ENCODE measurements around the gene MSRB1. TPM values are rescaled to one million over a fixed set of nuclear protein-coding genes. Genes with fewer than 3 reads are reported as not detected.

MSRB1 gene
- total and polyA plus RNA-seq, 2 of the 8 experiments (the other 6 are each of a cell fraction or from before 2014, with no cell fraction given), result 28.2 to 51.4 TPM

DNA sequence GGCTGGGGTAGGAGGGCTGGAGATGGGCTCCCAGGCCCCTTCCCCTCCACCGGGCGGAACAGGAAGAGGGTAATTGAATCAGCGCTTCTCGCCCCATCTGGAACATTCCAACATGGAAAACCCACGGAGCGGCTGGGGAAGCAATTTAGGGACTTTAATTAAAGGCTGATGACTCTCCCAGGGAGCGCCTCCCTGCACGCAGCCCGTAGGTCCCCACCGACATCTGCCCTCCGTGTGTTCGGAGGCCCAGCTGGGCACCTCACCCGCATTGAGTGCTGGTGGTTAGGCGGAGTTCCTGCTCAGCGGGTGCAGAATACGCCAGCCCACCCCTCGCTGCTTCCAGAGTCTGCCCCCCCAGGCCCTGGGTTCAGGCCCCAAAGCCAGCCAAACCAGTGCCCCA is 34.8 kb downstream of the MSRB1 start:
- Histone ChIP-seq H2BK15ac (ENCODE audit: low read length) (0 out of 2 replicates have a peak overlapping the region, but pooled peaks have one; percentile 61), H3K18ac (ENCODE audit: extremely low read depth, low read length) (no peak overlapping the region; the same call in none of the 2 replicates), H4K20me1 (replicated peaks in 1 of 2; ENCODE audit: control insufficient read depth in 1 of 2, insufficient read depth in 2 of 2, low read length in 2 of 2) (no peaks in the 10 kb centered on the region), H3K4ac (replicated peaks; ENCODE audit: insufficient read length, low read depth, low read length) (no peak overlapping the region), H2BK120ac (replicated peaks; ENCODE audit: low read depth, low read length) (peak overlapping the region; percentile 21), H3K27ac (ENCODE audit: low read depth, low read length) (no peak overlapping the region), H4K5ac (ENCODE audit: insufficient read length, low read depth, low read length) (no peak overlapping the region), H3K4me3 (ENCODE audit: extremely low read depth in 1 of 4, insufficient read depth in 2 of 4, low read depth in 3 of 4, low read length in 4 of 4) (no peak overlapping the region), H3K79me1 (ENCODE audit: low read depth, low read length) (no peaks in the 10 kb centered on the region), H2BK5ac (ENCODE audit: low read depth, low read length) (peak overlapping the region; percentile 35; the same call in 1 of the 2 replicates), H4K8ac (ENCODE audit: extremely low read depth, insufficient read depth, low read length) (peak overlapping the region; percentile 65; the same call in 1 of the 2 replicates), H3K23ac (ENCODE audit: insufficient read length) (no peak overlapping the region), H3K4me1 (replicated peaks in 1 of 4; ENCODE audit: control insufficient read depth in 3 of 4, insufficient read depth in 4 of 4, low read length in 3 of 4) (peaks cover 0 to 17% (median 3%) of the 10 kb centered on the region in 4 experiments; a peak in 3 of 7 replicates), H3K27me3 (replicated peaks in 1 of 4; ENCODE audit: control insufficient read depth in 3 of 4, extremely low read depth in 1 of 4, insufficient read depth in 3 of 4, low read length in 3 of 4) (peaks cover 0 to 2% (median 0%) of the 10 kb centered on the region in 4 experiments; a peak in 3 of 7 replicates), H3K36me3 (ENCODE audit: control insufficient read depth in 2 of 4, insufficient read depth in 4 of 4, low read length in 3 of 4) (no peaks in the 10 kb centered on the region), H3K14ac (ENCODE audit: insufficient read length) (no peak overlapping the region), H2AFZ (ENCODE audit: low read length) (peak overlapping the region; percentile 11; the same call in 1 of the 2 replicates), H2AK5ac (ENCODE audit: low read depth, low read length) (0 out of 2 replicates have a peak overlapping the region, but pooled peaks have one; percentile 25), H3K9me3 (ENCODE audit: insufficient read depth in 2 of 2, low read depth in 1 of 2, low read length in 1 of 2) (no peaks in the 10 kb centered on the region), H4K91ac (replicated peaks; ENCODE audit: insufficient read length, low read length) (peak overlapping the region; percentile 54), H3K9ac (replicated peaks in 1 of 4; ENCODE audit: extremely low read depth in 1 of 4, low read depth in 3 of 4, low read length in 3 of 4) (no peak overlapping the region), H3K56ac (replicated peaks; ENCODE audit: insufficient read length, low read depth, low read length) (no peak overlapping the region), H3K4me2 (ENCODE audit: insufficient read depth in 1 of 2, low read depth in 2 of 2, low read length in 2 of 2) (no peak overlapping the region), H2BK12ac (ENCODE audit: low read depth, low read length) (no peak overlapping the region), H2BK20ac (ENCODE audit: low read length) (no peak overlapping the region; the same call in 1 of the 2 replicates), H3K23me2 (ENCODE audit: low read depth, low read length) (no peaks in the 10 kb centered on the region), H3K79me2 (ENCODE audit: control insufficient read depth in 1 of 2, insufficient read depth in 2 of 2, low read length in 2 of 2) (no peaks in the 10 kb centered on the region)
- DNase-seq (ENCODE audit: low read depth in 1 of 2, low spot score in 2 of 2) (no peak), FAIRE-seq (no peak)
- POLR2A ChIA-PET (ENCODE audit: partially characterized antibody), result interaction anchor here (1.1 to 3.6 kb wide), 5 partner anchors 8 to 247 kb away, joined by 3 to 17 read pairs (median 4); partner anchors contain the start of genes HS3ST6, RPS2 and TRAF7
- CTCF ChIA-PET (ENCODE audit: partially characterized antibody), result interaction anchor here (0.7 to 2.7 kb wide), 5 partner anchors 15 to 36 kb away, joined by 3 to 10 read pairs (median 4); partner anchors contain the start of gene MEIOB
- 78% methylated on average over 7 of the region's 17 CpGs; no CpG with 5 or more reads in 1 of the 2 experiments for WGBS, 2 experiments (ENCODE audit: extremely low coverage in 1 of 2, insufficient coverage in 1 of 2, insufficient read length in 1 of 2, insufficient replicate concordance in 2 of 2, low coverage in 1 of 2, low lambda C conversion rate in 2 of 2, missing lambda C conversion rate in 1 of 2)
- TF ChIP-seq PHF8 (conservative IDR thresholded peaks at IDR 0.05; ENCODE audit: low read depth, low read length), result no peak
- no peak for TF ChIP-seq SP4 (IDR thresholded peaks at IDR 0.05; ENCODE audit: low read length)
- TF ChIP-seq CHD2 (IDR thresholded peaks at IDR 0.05; ENCODE audit: low read length), result no peak
- TF ChIP-seq, protein P1, sequence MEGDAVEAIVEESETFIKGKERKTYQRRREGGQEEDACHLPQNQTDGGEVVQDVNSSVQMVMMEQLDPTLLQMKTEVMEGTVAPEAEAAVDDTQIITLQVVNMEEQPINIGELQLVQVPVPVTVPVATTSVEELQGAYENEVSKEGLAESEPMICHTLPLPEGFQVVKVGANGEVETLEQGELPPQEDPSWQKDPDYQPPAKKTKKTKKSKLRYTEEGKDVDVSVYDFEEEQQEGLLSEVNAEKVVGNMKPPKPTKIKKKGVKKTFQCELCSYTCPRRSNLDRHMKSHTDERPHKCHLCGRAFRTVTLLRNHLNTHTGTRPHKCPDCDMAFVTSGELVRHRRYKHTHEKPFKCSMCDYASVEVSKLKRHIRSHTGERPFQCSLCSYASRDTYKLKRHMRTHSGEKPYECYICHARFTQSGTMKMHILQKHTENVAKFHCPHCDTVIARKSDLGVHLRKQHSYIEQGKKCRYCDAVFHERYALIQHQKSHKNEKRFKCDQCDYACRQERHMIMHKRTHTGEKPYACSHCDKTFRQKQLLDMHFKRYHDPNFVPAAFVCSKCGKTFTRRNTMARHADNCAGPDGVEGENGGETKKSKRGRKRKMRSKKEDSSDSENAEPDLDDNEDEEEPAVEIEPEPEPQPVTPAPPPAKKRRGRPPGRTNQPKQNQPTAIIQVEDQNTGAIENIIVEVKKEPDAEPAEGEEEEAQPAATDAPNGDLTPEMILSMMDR (IDR thresholded peaks at IDR 0.05; ENCODE audit: control extremely low read depth in 1 of 3, insufficient read depth in 1 of 3, low read depth in 1 of 3, low read length in 3 of 3), result no peak
- no peak for TF ChIP-seq SRF (IDR thresholded peaks at IDR 0.05; ENCODE audit: low read depth, low read length)
- no peak for TF ChIP-seq SIRT6 (IDR thresholded peaks at IDR 0.05; ENCODE audit: low read length)
- TF ChIP-seq TCF12 (IDR thresholded peaks at IDR 0.05; ENCODE audit: low read depth, low read length), result no peak
- no peak for TF ChIP-seq GABPA (IDR thresholded peaks at IDR 0.05; ENCODE audit: borderline replicate concordance, insufficient read depth, low read length)
- TF ChIP-seq CTBP2 (IDR thresholded peaks at IDR 0.05; ENCODE audit: borderline replicate concordance, insufficient read depth, insufficient read length, low read length), result no peak
- TF ChIP-seq SIX5 (IDR thresholded peaks at IDR 0.05; ENCODE audit: low read depth, low read length), result no peak
- TF ChIP-seq CHD1 (IDR thresholded peaks at IDR 0.05; ENCODE audit: low read depth, low read length), result no peak

All from H1 (cell line).